Mesenchymal stem cell (in vitro differentiated cells and primary cell): ENCODE data around the gene DMBX1.

Source experiments
- DNase-seq: peaks from one replicate; pipeline ENCODE4 v3.0.0-alpha.2; 2013
- H2AFZ ChIP-seq: one replicate; pipeline ENCODE4 v1.6.1; 2013; ENCODE audit warnings: low read depth, mild to moderate bottlenecking, control low read depth, inconsistent platforms, low read length, moderate library complexity
- H2AK5ac ChIP-seq: 2 replicates; pipeline ENCODE4 v1.6.1; 2013; ENCODE audit warnings: low read length, moderate library complexity, mild to moderate bottlenecking, inconsistent platforms; ENCODE audit not compliant: severe bottlenecking
- H2BK120ac ChIP-seq: one replicate; pipeline ENCODE4 v1.6.1; 2013; ENCODE audit warnings: low read depth, mild to moderate bottlenecking, inconsistent platforms, low read length, moderate library complexity
- H2BK12ac ChIP-seq, 2 experiments: one replicate each; pipeline ENCODE4 v1.6.1; 2013; ENCODE audit warnings: inconsistent platforms in 2 of 2, low read length in 2 of 2, mild to moderate bottlenecking in 2 of 2, moderate library complexity in 2 of 2, control low read depth in 1 of 2
- H2BK15ac ChIP-seq: one replicate; pipeline ENCODE4 v1.6.1; 2013; ENCODE audit warnings: mild to moderate bottlenecking, low read depth, inconsistent platforms; ENCODE audit not compliant: poor library complexity, severe bottlenecking
- H2BK5ac ChIP-seq: 2 replicates; pipeline ENCODE4 v1.6.1; 2013; ENCODE audit warnings: low read depth, mild to moderate bottlenecking, low read length, control low read depth, inconsistent platforms; ENCODE audit not compliant: poor library complexity, severe bottlenecking
- H3K14ac ChIP-seq, 2 experiments: one replicate each; pipeline ENCODE4 v1.6.1; 2013; ENCODE audit warnings: inconsistent platforms in 2 of 2, low read length in 2 of 2, control low read depth in 1 of 2, mild to moderate bottlenecking in 1 of 2, moderate library complexity in 1 of 2
- H3K18ac ChIP-seq, 2 experiments: one replicate each; pipeline ENCODE4 v1.6.1; 2013; ENCODE audit warnings: inconsistent platforms in 2 of 2, low read length in 2 of 2, control low read depth in 1 of 2, low read depth in 1 of 2, mild to moderate bottlenecking in 1 of 2
- H3K23ac ChIP-seq, 2 experiments: one replicate each; pipeline ENCODE4 v1.6.1; 2013; ENCODE audit warnings: inconsistent platforms in 2 of 2, low read length in 2 of 2, mild to moderate bottlenecking in 2 of 2, moderate library complexity in 2 of 2, control low read depth in 1 of 2
- H3K27ac ChIP-seq: 2 replicates; pipeline ENCODE4 v1.5.1; 2013; ENCODE audit warnings: mild to moderate bottlenecking, moderate library complexity, low read length, control low read depth, inconsistent platforms; ENCODE audit not compliant: poor library complexity, severe bottlenecking
- H3K27me3 ChIP-seq, 2 experiments: 2 replicates each; pipeline versions ENCODE4 v1.6.1 to v1.7.0; 2013; ENCODE audit warnings: low read length in 2 of 2, mild to moderate bottlenecking in 2 of 2, moderate library complexity in 2 of 2, control low read depth in 1 of 2, inconsistent platforms in 1 of 2; ENCODE audit not compliant: control insufficient read depth in 1 of 2, insufficient read depth in 1 of 2
- H3K36me3 ChIP-seq, 2 experiments: 2 replicates each; pipeline versions ENCODE4 v1.6.1 to v1.7.0; 2013; ENCODE audit warnings: low read length in 2 of 2, control low read depth in 1 of 2, inconsistent platforms in 1 of 2, low read depth in 1 of 2, mild to moderate bottlenecking in 1 of 2; ENCODE audit not compliant: insufficient read depth in 2 of 2, control insufficient read depth in 1 of 2
- H3K4ac ChIP-seq, 2 experiments: one replicate each; pipeline ENCODE4 v1.6.1; 2013; ENCODE audit warnings: inconsistent platforms in 2 of 2, low read length in 2 of 2, mild to moderate bottlenecking in 2 of 2, moderate library complexity in 2 of 2, control low read depth in 1 of 2, low read depth in 1 of 2
- H3K4me1 ChIP-seq: 2 replicates; pipeline ENCODE4 v1.6.1; 2013; ENCODE audit warnings: low read depth, low read length, control low read depth; ENCODE audit not compliant: control insufficient read depth, insufficient read depth
- H3K4me2 ChIP-seq: 2 replicates; pipeline ENCODE4 v1.6.1; 2013; ENCODE audit warnings: low read length, mild to moderate bottlenecking, inconsistent platforms; ENCODE audit not compliant: poor library complexity, severe bottlenecking
- H3K4me3 ChIP-seq, 2 experiments: 2 replicates each; pipeline versions ENCODE4 v1.5.1 to v1.7.0; 2013; ENCODE audit warnings: low read length in 2 of 2, mild to moderate bottlenecking in 2 of 2, control low read depth in 1 of 2, low read depth in 1 of 2; ENCODE audit not compliant: insufficient read depth in 1 of 2
- H3K79me1 ChIP-seq: replicated peaks from 2 replicates; pipeline ENCODE4 v1.6.1; 2013; ENCODE audit warnings: mild to moderate bottlenecking, control low read depth, low read length, inconsistent platforms; ENCODE audit not compliant: poor library complexity, severe bottlenecking
- H3K9ac ChIP-seq: 2 replicates; pipeline ENCODE4 v1.7.0; 2013; ENCODE audit warnings: mild to moderate bottlenecking, low read length, moderate library complexity
- H3K9me3 ChIP-seq: 2 replicates; pipeline ENCODE4 v1.7.0; 2013; ENCODE audit warnings: mild to moderate bottlenecking, low read length; ENCODE audit not compliant: control insufficient read depth
- H4K8ac ChIP-seq: one replicate; pipeline ENCODE4 v1.6.1; 2013; ENCODE audit warnings: inconsistent platforms, mild to moderate bottlenecking, low read length, moderate library complexity
- H4K91ac ChIP-seq: one replicate; pipeline ENCODE4 v1.6.1; 2013; ENCODE audit warnings: mild to moderate bottlenecking, low read length, inconsistent platforms
- WGBS: methylation state at CpG from one replicate; pipeline ENCODE4 v1.1.7; 2013; ENCODE audit warnings: mixed read lengths; 5-methylcytosine and 5-hydroxymethylcytosine counted together

Gene DMBX1

DNA sequence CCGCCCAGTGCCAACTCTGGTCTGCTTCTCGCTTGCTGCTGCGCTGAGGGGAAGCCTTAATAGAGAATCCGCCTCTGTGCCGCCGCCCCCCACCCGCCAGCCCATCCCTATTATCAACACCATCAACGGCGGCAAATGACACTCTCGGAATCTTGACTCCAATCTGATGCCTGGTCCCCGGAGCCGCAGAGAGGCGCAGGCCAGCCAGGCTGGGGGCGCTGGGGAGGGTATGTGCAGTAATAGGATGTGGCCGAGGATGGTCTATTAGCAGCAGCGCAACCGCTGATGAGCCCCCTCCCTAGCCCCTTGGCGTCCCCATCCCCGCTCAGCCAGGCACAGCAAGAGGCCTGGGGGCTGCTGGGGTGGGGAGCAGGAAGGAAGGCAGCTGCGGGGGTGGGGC, 15.1 kb upstream of the DMBX1 start:
- Histone ChIP-seq H2BK120ac (no peak overlapping the region), H3K4ac (no peak overlapping the region), H3K4me1 (peaks cover 2% of the 10 kb centered on the region)

GRCh38 chr1:46476673-46477072, 13.0 kb upstream of the DMBX1 start:
- no peak overlapping the region for H3K4ac ChIP-seq

More for the DNA sequence above, 15.1 kb upstream of the DMBX1 start:
- H3K9me3 ChIP-seq = no peaks in the 10 kb centered on the region
- H3K4me2 ChIP-seq = no peak overlapping the region
- no peaks in the 10 kb centered on the region for H3K36me3 ChIP-seq
- H3K4me3 ChIP-seq = no peak overlapping the region
- no peak overlapping the region for H4K91ac ChIP-seq
- no peak overlapping the region for H3K14ac ChIP-seq
- no peak overlapping the region for H2AK5ac ChIP-seq
- H3K23ac ChIP-seq = no peak overlapping the region
- H3K27ac ChIP-seq = no peak overlapping the region
- H2BK5ac ChIP-seq = no peak overlapping the region
- no peak overlapping the region for H3K18ac ChIP-seq
- no peak overlapping the region for H3K9ac ChIP-seq
- no peak for DNase-seq
- no peak overlapping the region for H2AFZ ChIP-seq
- H4K8ac ChIP-seq = no peak overlapping the region
- whole genome bisulfite sequencing = 33% methylated on average over 7 of the region's 20 CpGs
- H2BK15ac ChIP-seq = no peak overlapping the region
- no peaks in the 10 kb centered on the region for H3K79me1 ChIP-seq
- peaks cover 78 to 86% of the 10 kb centered on the region in 2 experiments for H3K27me3 ChIP-seq
- no peak overlapping the region for H2BK12ac ChIP-seq

GRCh38 chr1:46477153-46477929, 12.3 kb upstream of the DMBX1 start:
- Histone ChIP-seq H3K27ac (no peak overlapping the region), H3K4ac (no peak overlapping the region), H3K4me2 (no peak overlapping the region), H2AFZ (no peak overlapping the region), H3K9ac (no peak overlapping the region), H2BK15ac (no peak overlapping the region), H2BK120ac (no peak overlapping the region), H3K79me1 (no peaks in the 10 kb centered on the region), H3K14ac (no peak overlapping the region), H2AK5ac (no peak overlapping the region), H4K8ac (no peak overlapping the region), H3K23ac (no peak overlapping the region), H4K91ac (no peak overlapping the region), H2BK12ac (no peak overlapping the region), H3K4me1 (peaks cover 3% of the 10 kb centered on the region), H3K36me3 (no peaks in the 10 kb centered on the region), H3K9me3 (no peaks in the 10 kb centered on the region), H2BK5ac (no peak overlapping the region), H3K4me3 (no peak overlapping the region), H3K18ac (no peak overlapping the region), H3K27me3 (peaks cover 80 to 87% of the 10 kb centered on the region in 2 experiments)
- peak; percentile 71 for DNase-seq
- WGBS = 46% methylated on average over 6 of the region's 11 CpGs

More at GRCh38 chr1:46476673-46477072, 13.0 kb upstream of the DMBX1 start:
- DNase-seq = no peak
- Histone ChIP-seq H3K18ac (no peak overlapping the region), H3K23ac (no peak overlapping the region), H2BK120ac (no peak overlapping the region), H4K91ac (no peak overlapping the region), H3K14ac (no peak overlapping the region), H2AK5ac (no peak overlapping the region), H2BK5ac (no peak overlapping the region), H2BK15ac (no peak overlapping the region), H3K27me3 (peaks cover 78 to 86% of the 10 kb centered on the region in 2 experiments), H2BK12ac (no peak overlapping the region), H2AFZ (no peak overlapping the region), H3K36me3 (no peaks in the 10 kb centered on the region), H3K4me1 (peaks cover 3% of the 10 kb centered on the region), H3K9ac (no peak overlapping the region), H3K4me2 (no peak overlapping the region), H3K9me3 (no peaks in the 10 kb centered on the region), H3K79me1 (no peaks in the 10 kb centered on the region), H4K8ac (no peak overlapping the region), H3K4me3 (no peak overlapping the region), H3K27ac (no peak overlapping the region)
- WGBS = 61% methylated on average over 2 of the region's 2 CpGs

DNA sequence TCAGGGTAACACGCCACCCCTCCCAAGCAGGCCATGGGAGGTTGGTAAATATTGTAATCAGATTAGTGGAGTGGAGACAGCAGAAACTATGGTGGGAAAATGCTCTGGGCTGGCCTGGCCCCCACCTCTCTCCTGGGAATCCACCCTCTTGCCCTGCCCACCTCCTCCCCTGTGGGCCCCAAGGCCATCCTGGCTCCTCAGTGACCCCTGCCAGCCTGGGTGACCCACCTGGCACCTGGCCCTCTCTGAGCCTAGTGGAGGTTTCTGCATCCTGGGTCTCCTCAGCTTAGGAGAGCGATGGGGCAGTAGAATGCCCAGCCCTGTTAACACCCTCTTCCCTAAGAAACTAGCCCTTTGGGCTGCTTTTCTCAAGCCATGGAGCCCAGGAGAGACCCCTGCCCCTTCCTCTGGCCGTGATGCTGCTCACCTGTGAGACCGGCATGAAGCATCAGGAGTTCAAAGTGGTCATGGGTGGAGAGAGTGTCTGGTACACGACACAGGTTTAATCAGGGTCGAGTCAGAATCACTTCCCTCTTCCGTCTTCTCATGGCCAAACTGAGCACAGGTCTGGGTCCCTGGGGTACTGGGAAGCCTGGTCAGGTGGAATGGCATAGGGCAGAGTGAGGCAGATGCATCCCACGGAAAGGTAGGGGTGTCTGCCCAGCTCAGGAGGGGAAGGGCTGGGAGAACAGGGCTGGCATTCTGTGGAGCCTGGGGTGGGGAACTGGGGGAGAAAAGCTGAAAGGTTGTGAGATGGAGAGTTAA, 10.7 kb upstream of the DMBX1 start:
- H3K23ac ChIP-seq = no peak overlapping the region
- H3K79me1 ChIP-seq = no peaks in the 10 kb centered on the region
- H2BK12ac ChIP-seq = no peak overlapping the region
- no peak overlapping the region for H2AFZ ChIP-seq
- no peak overlapping the region for H3K18ac ChIP-seq
- no peak overlapping the region for H3K9ac ChIP-seq
- H4K8ac ChIP-seq = no peak overlapping the region
- no peak overlapping the region for H2AK5ac ChIP-seq
- H2BK15ac ChIP-seq = no peak overlapping the region
- no peak overlapping the region for H2BK120ac ChIP-seq
- no peak overlapping the region for H2BK5ac ChIP-seq
- H3K9me3 ChIP-seq = no peaks in the 10 kb centered on the region
- no peak overlapping the region for H3K4me3 ChIP-seq
- DNase-seq = no peak
- H3K4me2 ChIP-seq = no peak overlapping the region
- no peak overlapping the region for H3K4ac ChIP-seq
- 66% methylated on average over 8 of the region's 8 CpGs for WGBS
- peaks cover 3% of the 10 kb centered on the region for H3K4me1 ChIP-seq
- no peaks in the 10 kb centered on the region for H3K36me3 ChIP-seq
- H3K27ac ChIP-seq = no peak overlapping the region
- peaks cover 93 to 96% of the 10 kb centered on the region in 2 experiments for H3K27me3 ChIP-seq
- no peak overlapping the region for H3K14ac ChIP-seq
- no peak overlapping the region for H4K91ac ChIP-seq
